ENCODE measurements around the gene VIPR2. TPM values are rescaled to one million over a fixed set of nuclear protein-coding genes. Genes with fewer than 3 reads are reported as not detected.

The VIPR2 gene
- total RNA-seq, 1 donor from 2014 or later, result not detected

GRCh38 chr7:159049266-159050025 is 95.2 kb downstream of the VIPR2 start:
- H3K27ac Mint-ChIP-seq (ENCODE audit: unreplicated experiment), result no peak overlapping the region
- TF ChIP-seq, protein P1, sequence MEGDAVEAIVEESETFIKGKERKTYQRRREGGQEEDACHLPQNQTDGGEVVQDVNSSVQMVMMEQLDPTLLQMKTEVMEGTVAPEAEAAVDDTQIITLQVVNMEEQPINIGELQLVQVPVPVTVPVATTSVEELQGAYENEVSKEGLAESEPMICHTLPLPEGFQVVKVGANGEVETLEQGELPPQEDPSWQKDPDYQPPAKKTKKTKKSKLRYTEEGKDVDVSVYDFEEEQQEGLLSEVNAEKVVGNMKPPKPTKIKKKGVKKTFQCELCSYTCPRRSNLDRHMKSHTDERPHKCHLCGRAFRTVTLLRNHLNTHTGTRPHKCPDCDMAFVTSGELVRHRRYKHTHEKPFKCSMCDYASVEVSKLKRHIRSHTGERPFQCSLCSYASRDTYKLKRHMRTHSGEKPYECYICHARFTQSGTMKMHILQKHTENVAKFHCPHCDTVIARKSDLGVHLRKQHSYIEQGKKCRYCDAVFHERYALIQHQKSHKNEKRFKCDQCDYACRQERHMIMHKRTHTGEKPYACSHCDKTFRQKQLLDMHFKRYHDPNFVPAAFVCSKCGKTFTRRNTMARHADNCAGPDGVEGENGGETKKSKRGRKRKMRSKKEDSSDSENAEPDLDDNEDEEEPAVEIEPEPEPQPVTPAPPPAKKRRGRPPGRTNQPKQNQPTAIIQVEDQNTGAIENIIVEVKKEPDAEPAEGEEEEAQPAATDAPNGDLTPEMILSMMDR (IDR thresholded peaks at IDR 0.05; ENCODE audit: partially characterized antibody, unreplicated experiment), result no peak
- no peak overlapping the region for H3K4me3 Mint-ChIP-seq (ENCODE audit: unreplicated experiment)
- DNase-seq, result peak; percentile 4
- H3K4me1 Mint-ChIP-seq (ENCODE audit: low read depth, unreplicated experiment), result no peaks in the 10 kb centered on the region
- H3K27me3 Mint-ChIP-seq (ENCODE audit: unreplicated experiment), result peaks cover 3% of the 10 kb centered on the region
- peaks cover 4% of the 10 kb centered on the region for H3K9me3 Mint-ChIP-seq (ENCODE audit: unreplicated experiment)
- peaks cover 13% of the 10 kb centered on the region for H3K36me3 Mint-ChIP-seq (ENCODE audit: unreplicated experiment)

GRCh38 chr7:159048656-159049055 is 96.0 kb downstream of the VIPR2 start:
- TF ChIP-seq, protein P1 (IDR thresholded peaks at IDR 0.05; ENCODE audit: partially characterized antibody, unreplicated experiment), result no peak

GRCh38 chr7:159047536-159047935 is 97.1 kb downstream of the VIPR2 start:
- Mint-ChIP-seq H3K4me3 (ENCODE audit: unreplicated experiment) (no peak overlapping the region), H3K9me3 (ENCODE audit: unreplicated experiment) (peaks cover 4% of the 10 kb centered on the region), H3K36me3 (ENCODE audit: unreplicated experiment) (peaks cover 13% of the 10 kb centered on the region), H3K4me1 (ENCODE audit: low read depth, unreplicated experiment) (no peaks in the 10 kb centered on the region), H3K27ac (ENCODE audit: unreplicated experiment) (no peak overlapping the region), H3K27me3 (ENCODE audit: unreplicated experiment) (no peaks in the 10 kb centered on the region)
- TF ChIP-seq, protein P1 (IDR thresholded peaks at IDR 0.05; ENCODE audit: partially characterized antibody, unreplicated experiment), result no peak
- no peak for DNase-seq

More at GRCh38 chr7:159048656-159049055, 96.0 kb downstream of the VIPR2 start:
- Mint-ChIP-seq H3K27ac (ENCODE audit: unreplicated experiment) (no peak overlapping the region), H3K36me3 (ENCODE audit: unreplicated experiment) (peaks cover 13% of the 10 kb centered on the region), H3K27me3 (ENCODE audit: unreplicated experiment) (no peaks in the 10 kb centered on the region), H3K4me3 (ENCODE audit: unreplicated experiment) (no peak overlapping the region), H3K9me3 (ENCODE audit: unreplicated experiment) (peaks cover 4% of the 10 kb centered on the region), H3K4me1 (ENCODE audit: low read depth, unreplicated experiment) (no peaks in the 10 kb centered on the region)
- no peak for DNase-seq

- Mint-ChIP-seq H3K9me3 (ENCODE audit: unreplicated experiment) (peaks cover 2% of the 10 kb centered on the region), H3K27ac (ENCODE audit: unreplicated experiment) (no peak overlapping the region), H3K4me1 (ENCODE audit: low read depth, unreplicated experiment) (no peaks in the 10 kb centered on the region), H3K4me3 (ENCODE audit: unreplicated experiment) (no peak overlapping the region), H3K27me3 (ENCODE audit: unreplicated experiment) (no peaks in the 10 kb centered on the region), H3K36me3 (ENCODE audit: unreplicated experiment) (peaks cover 7% of the 10 kb centered on the region)
- TF ChIP-seq, protein P1 (IDR thresholded peaks at IDR 0.05; ENCODE audit: partially characterized antibody, unreplicated experiment), result no peak
- DNase-seq, result no peak
These were observed 98.4 kb downstream of the VIPR2 start for GRCh38 chr7:159046300-159046699.

GRCh38 chr7:159045839-159046238 is 98.8 kb downstream of the VIPR2 start:
- TF ChIP-seq, protein P1 (IDR thresholded peaks at IDR 0.05; ENCODE audit: partially characterized antibody, unreplicated experiment), result no peak
- H3K9me3 Mint-ChIP-seq (ENCODE audit: unreplicated experiment), result peaks cover 2% of the 10 kb centered on the region
- H3K27ac Mint-ChIP-seq (ENCODE audit: unreplicated experiment), result no peak overlapping the region
- DNase-seq, result no peak
- H3K27me3 Mint-ChIP-seq (ENCODE audit: unreplicated experiment), result no peaks in the 10 kb centered on the region
- peaks cover 4% of the 10 kb centered on the region for H3K36me3 Mint-ChIP-seq (ENCODE audit: unreplicated experiment)
- H3K4me1 Mint-ChIP-seq (ENCODE audit: low read depth, unreplicated experiment), result no peaks in the 10 kb centered on the region
- H3K4me3 Mint-ChIP-seq (ENCODE audit: unreplicated experiment), result no peak overlapping the region
